NCI-H1694 treated with DMSO at 0.1 percent for 48 hours (cell line): ENCODE data around the gene TPX2.
"Not testable (repeated sequence)": the region's sequence is repeated elsewhere in the genome, so short reads cannot be mapped to it uniquely, and the experiment has no call there.

Experiments
- DNase-seq: peaks from one replicate; lab custom pipeline; 2025; lab: John Stamatoyannopoulos, UW

The TPX2 gene

GRCh38 chr20:31720486-31721407, 18.3 kb upstream of the TPX2 start:
- DNase-seq, result no peak

GRCh38 chr20:31721408-31722256, 17.5 kb upstream of the TPX2 start:
- no peak for DNase-seq

GRCh38 chr20:31722257-31723068, 16.6 kb upstream of the TPX2 start, which contains the start of gene BCL2L1:
Gene BCL2L1 (minus strand): TSS chr20:31722868. CDS start chr20:31722218, 650 bp downstream.
- peak; percentile 64 for DNase-seq

- DNase-seq, result no peak
Measured at GRCh38 chr20:31723069-31723318, 16.1 kb upstream of the TPX2 start.

- peak; percentile 92 for DNase-seq
Measured at GRCh38 chr20:31723319-31724078, 15.6 kb upstream of the TPX2 start.

- DNase-seq, result no peak
Measured at GRCh38 chr20:31731321-31731717, 7.8 kb upstream of the TPX2 start.

GRCh38 chr20:31739550-31739977, 474 bp downstream of the TPX2 start:
- DNase-seq, result no peak

- DNase-seq, result no peak
Measured at GRCh38 chr20:31740208-31740607, 1.1 kb downstream of the TPX2 start.

GRCh38 chr20:31740656-31741323, 1.7 kb downstream of the TPX2 start:
- DNase-seq, result no peak

- no peak for DNase-seq
Measured at GRCh38 chr20:31746068-31746878, 7.2 kb downstream of the TPX2 start.

GRCh38 chr20:31747028-31747427, 7.9 kb downstream of the TPX2 start:
- not testable (repeated sequence) for DNase-seq

- DNase-seq, result no peak
Measured at GRCh38 chr20:31747640-31748039, 8.6 kb downstream of the TPX2 start.

GRCh38 chr20:31749223-31749622, 10.1 kb downstream of the TPX2 start:
- DNase-seq, result no peak

GRCh38 chr20:31751126-31751525, 12.0 kb downstream of the TPX2 start:
- no peak for DNase-seq

- DNase-seq, result no peak
Measured at GRCh38 chr20:31757254-31757653, 18.2 kb downstream of the TPX2 start.

- DNase-seq, result no peak
Measured at GRCh38 chr20:31758521-31758920, 19.4 kb downstream of the TPX2 start.

- no peak for DNase-seq
Measured at GRCh38 chr20:31758991-31759390, 19.9 kb downstream of the TPX2 start.

- DNase-seq, result no peak
Measured at GRCh38 chr20:31759836-31760518, 20.9 kb downstream of the TPX2 start.

GRCh38 chr20:31760519-31761240, 21.6 kb downstream of the TPX2 start:
- no peak for DNase-seq
